ENCODE measurements around the gene TOX2. TPM values are rescaled to one million over a fixed set of nuclear protein-coding genes. Genes with fewer than 3 reads are reported as not detected.

Gene TOX2
- total RNA-seq, 6 experiments from 2014 or later: 1.5 to 5.0 (median 2.2) TPM

GRCh38 chr20:44080064-44080463, 165.4 kb downstream of the TOX2 start:
- intact Hi-C loops (cut with DNase I): loop anchor here (5.0 kb wide), 2 partner anchors 328 to 633 kb away; no protein-coding TSS in a partner anchor

GRCh38 chr20:44080646-44081267, 166.1 kb downstream of the TOX2 start:
- DNase-seq (peak in 2 of 3 donors; percentile 50 to 77), ATAC-seq (peak; percentile 94 to 99 (median 97))
- no peak overlapping the region for H3K4me3 ChIP-seq
- 16% methylated on average over 6 of the region's 8 CpGs for WGBS (ENCODE audit: insufficient coverage, low coverage, low lambda C conversion rate, missing lambda C conversion rate)
- no peaks in the 10 kb centered on the region for H3K27me3 ChIP-seq
- H3K36me3 ChIP-seq: no peaks in the 10 kb centered on the region
- TF ChIP-seq POLR2A (IDR thresholded peaks at IDR 0.05): no peak
- peak; percentile 99 for TF ChIP-seq CTCF (IDR thresholded peaks at IDR 0.05)
- intact Hi-C loops (cut with DNase I): loop anchor here (5.0 kb wide), 2 partner anchors 328 to 633 kb away; no protein-coding TSS in a partner anchor
- no peaks in the 10 kb centered on the region for H3K4me1 ChIP-seq
- no peak overlapping the region for H3K27ac ChIP-seq
- H3K9me3 ChIP-seq: no peaks in the 10 kb centered on the region

More at GRCh38 chr20:44080064-44080463, 165.4 kb downstream of the TOX2 start:
- TF ChIP-seq POLR2A (IDR thresholded peaks at IDR 0.05) (no peak), CTCF (IDR thresholded peaks at IDR 0.05) (no peak)
- 36% methylated on average over 7 of the region's 10 CpGs for WGBS (ENCODE audit: insufficient coverage, low coverage, low lambda C conversion rate, missing lambda C conversion rate)
- no peaks in the 10 kb centered on the region for H3K27me3 ChIP-seq
- no peaks in the 10 kb centered on the region for H3K36me3 ChIP-seq
- no peaks in the 10 kb centered on the region for H3K4me1 ChIP-seq
- DNase-seq (no peak), ATAC-seq (no peak)
- no peak overlapping the region for H3K4me3 ChIP-seq
- no peak overlapping the region for H3K27ac ChIP-seq
- H3K9me3 ChIP-seq: no peaks in the 10 kb centered on the region

GRCh38 chr20:44081476-44081875, 166.8 kb downstream of the TOX2 start:
- Histone ChIP-seq H3K9me3 (no peaks in the 10 kb centered on the region), H3K36me3 (no peaks in the 10 kb centered on the region), H3K4me1 (no peaks in the 10 kb centered on the region), H3K27me3 (no peaks in the 10 kb centered on the region), H3K27ac (no peak overlapping the region), H3K4me3 (no peak overlapping the region)
- DNase-seq: no peak
- TF ChIP-seq CTCF (IDR thresholded peaks at IDR 0.05) (no peak), POLR2A (IDR thresholded peaks at IDR 0.05) (no peak)
- intact Hi-C loops (cut with DNase I): loop anchor here (5.0 kb wide), 2 partner anchors 329 to 634 kb away; no protein-coding TSS in a partner anchor
- no peak for ATAC-seq
- WGBS (ENCODE audit: insufficient coverage, low coverage, low lambda C conversion rate, missing lambda C conversion rate): 33% methylated on average over 1 of the region's 4 CpGs

GRCh38 chr20:44081888-44082287, 167.2 kb downstream of the TOX2 start:
- H3K27me3 ChIP-seq: no peaks in the 10 kb centered on the region
- no peak for TF ChIP-seq CTCF (IDR thresholded peaks at IDR 0.05)
- TF ChIP-seq POLR2A (IDR thresholded peaks at IDR 0.05): no peak
- no peaks in the 10 kb centered on the region for H3K4me1 ChIP-seq
- intact Hi-C loops (cut with DNase I): loop anchor here (5.0 kb wide), 2 partner anchors 330 to 635 kb away; no protein-coding TSS in a partner anchor
- 14% methylated on average over 1 of the region's 5 CpGs for WGBS (ENCODE audit: insufficient coverage, low coverage, low lambda C conversion rate, missing lambda C conversion rate)
- ATAC-seq (no peak), DNase-seq (no peak)
- H3K27ac ChIP-seq: no peak overlapping the region
- H3K4me3 ChIP-seq: no peak overlapping the region
- no peaks in the 10 kb centered on the region for H3K9me3 ChIP-seq
- no peaks in the 10 kb centered on the region for H3K36me3 ChIP-seq
